HFFc6 (cell line): ENCODE data around the gene MLLT3. TPM values are rescaled to one million over a fixed set of nuclear protein-coding genes. Genes with fewer than 3 reads are reported as not detected.

ENCODE experiments used
- DNase-seq: peaks from one replicate; pipeline ENCODE4 v3.0.0-alpha.2; 2018
- H3K27ac Mint-ChIP-seq: 2 replicates; pipeline ENCODE4 v1.8.0; 2020; ENCODE audit warnings: mild to moderate bottlenecking, mixed read lengths
- H3K27me3 Mint-ChIP-seq: 2 replicates; pipeline ENCODE4 v1.8.0; 2021; ENCODE audit warnings: mild to moderate bottlenecking, moderate library complexity, mixed read lengths; ENCODE audit not compliant: insufficient read depth
- H3K36me3 Mint-ChIP-seq: 2 replicates; pipeline ENCODE4 v1.8.0; 2021; ENCODE audit warnings: low read depth, mixed read lengths
- H3K4me1 Mint-ChIP-seq: 2 replicates; pipeline ENCODE4 v1.8.0; 2020; ENCODE audit warnings: low read depth, mixed read lengths
- H3K4me3 Mint-ChIP-seq: 2 replicates; pipeline ENCODE4 v1.8.0; 2020; ENCODE audit warnings: mild to moderate bottlenecking, moderate library complexity, mixed read lengths
- H3K9me3 Mint-ChIP-seq: 2 replicates; pipeline ENCODE4 v1.8.0; 2020; ENCODE audit warnings: mild to moderate bottlenecking, mixed read lengths
- total RNA-seq, 6 experiments: library from RNA; stranded (reverse); fragmentation: NEBNext Ultra II Directional; extraction: Animal tissue kit (Norgen Biotek cat#: 25700); gene quantifications; 2 replicates in 1 of 6; 3 replicates in 5 of 6; pipeline ENCODE4 v1.2.3, GENCODE V29; 2021
- TF ChIP-seq, protein P1 (sequence below): fragments of 200-600 bp; sonication (generic); IDR thresholded peaks from 2 replicates; pipeline ENCODE4 v1.5.0; 2021; ENCODE audit warnings: antibody characterized with exemption, mild to moderate bottlenecking

MLLT3 gene
- total RNA-seq, 6 experiments from 2014 or later: 23.1 to 27.5 (median 24.7) TPM

DNA sequence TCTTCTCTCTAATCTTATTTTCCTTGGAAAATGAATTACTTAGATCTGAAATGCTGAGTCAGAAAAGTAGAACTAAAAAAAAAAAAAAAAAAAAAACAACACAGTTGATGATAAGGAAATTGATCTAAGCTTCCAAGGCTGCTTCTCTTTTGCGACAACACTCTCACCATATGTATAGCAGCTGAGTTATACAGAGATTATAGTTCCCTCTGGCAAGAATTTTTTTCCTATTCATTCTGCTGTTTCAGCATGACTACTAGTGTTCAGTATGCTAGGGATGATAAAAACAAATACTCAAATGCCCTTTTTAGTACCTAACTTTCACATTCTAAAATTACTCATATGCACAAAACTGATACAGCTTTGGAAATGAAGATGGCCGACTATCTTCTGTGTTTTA lies 267.3 kb downstream of the MLLT3 start:
- TF ChIP-seq, protein P1, sequence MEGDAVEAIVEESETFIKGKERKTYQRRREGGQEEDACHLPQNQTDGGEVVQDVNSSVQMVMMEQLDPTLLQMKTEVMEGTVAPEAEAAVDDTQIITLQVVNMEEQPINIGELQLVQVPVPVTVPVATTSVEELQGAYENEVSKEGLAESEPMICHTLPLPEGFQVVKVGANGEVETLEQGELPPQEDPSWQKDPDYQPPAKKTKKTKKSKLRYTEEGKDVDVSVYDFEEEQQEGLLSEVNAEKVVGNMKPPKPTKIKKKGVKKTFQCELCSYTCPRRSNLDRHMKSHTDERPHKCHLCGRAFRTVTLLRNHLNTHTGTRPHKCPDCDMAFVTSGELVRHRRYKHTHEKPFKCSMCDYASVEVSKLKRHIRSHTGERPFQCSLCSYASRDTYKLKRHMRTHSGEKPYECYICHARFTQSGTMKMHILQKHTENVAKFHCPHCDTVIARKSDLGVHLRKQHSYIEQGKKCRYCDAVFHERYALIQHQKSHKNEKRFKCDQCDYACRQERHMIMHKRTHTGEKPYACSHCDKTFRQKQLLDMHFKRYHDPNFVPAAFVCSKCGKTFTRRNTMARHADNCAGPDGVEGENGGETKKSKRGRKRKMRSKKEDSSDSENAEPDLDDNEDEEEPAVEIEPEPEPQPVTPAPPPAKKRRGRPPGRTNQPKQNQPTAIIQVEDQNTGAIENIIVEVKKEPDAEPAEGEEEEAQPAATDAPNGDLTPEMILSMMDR: no peak
- peaks cover 77% of the 10 kb centered on the region for H3K4me1 Mint-ChIP-seq
- H3K36me3 Mint-ChIP-seq: peaks cover 15% of the 10 kb centered on the region; the same call in 1 of the 2 replicates
- H3K9me3 Mint-ChIP-seq: no peaks in the 10 kb centered on the region
- peak overlapping the region; percentile 66 for H3K4me3 Mint-ChIP-seq
- peak overlapping the region; percentile 90 for H3K27ac Mint-ChIP-seq
- peak; percentile 88 for DNase-seq
- H3K27me3 Mint-ChIP-seq: no peaks in the 10 kb centered on the region; the same call in 1 of the 2 replicates

DNA sequence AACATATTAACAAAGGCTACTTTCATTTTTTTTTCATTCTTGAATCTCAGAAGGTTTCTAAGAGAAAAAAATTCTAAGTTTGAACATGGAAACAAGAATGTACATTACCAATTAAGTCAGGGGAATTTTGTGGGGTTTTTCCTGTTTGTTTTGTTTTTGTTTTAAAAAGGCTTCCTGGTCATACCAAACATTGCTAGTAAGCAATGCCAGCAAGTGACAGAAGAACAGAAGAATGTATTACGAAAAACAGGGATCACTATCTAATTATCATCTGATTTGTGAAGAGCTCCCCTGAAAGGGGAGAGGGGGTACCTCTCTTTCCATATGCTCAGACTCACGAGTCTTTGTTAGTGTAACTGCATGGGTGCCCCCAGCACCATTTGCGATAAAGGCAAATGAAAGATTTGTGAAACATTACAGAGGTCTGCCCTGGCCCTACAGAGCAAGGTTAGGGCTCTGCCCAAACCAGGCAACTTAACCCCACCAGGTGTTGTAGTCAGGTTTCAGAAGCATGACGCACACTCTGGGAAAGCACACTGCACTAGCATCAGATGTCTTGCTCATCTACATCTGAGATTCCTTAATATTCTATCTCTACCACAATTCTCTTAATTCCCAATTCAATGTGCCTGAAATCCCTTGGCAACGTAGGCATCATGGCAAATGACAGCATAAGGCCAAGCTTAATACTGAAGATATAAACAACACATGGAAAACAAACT lies 268.2 kb downstream of the MLLT3 start:
- peak; percentile 55 for DNase-seq
- H3K27ac Mint-ChIP-seq: peak overlapping the region; percentile 90

DNA sequence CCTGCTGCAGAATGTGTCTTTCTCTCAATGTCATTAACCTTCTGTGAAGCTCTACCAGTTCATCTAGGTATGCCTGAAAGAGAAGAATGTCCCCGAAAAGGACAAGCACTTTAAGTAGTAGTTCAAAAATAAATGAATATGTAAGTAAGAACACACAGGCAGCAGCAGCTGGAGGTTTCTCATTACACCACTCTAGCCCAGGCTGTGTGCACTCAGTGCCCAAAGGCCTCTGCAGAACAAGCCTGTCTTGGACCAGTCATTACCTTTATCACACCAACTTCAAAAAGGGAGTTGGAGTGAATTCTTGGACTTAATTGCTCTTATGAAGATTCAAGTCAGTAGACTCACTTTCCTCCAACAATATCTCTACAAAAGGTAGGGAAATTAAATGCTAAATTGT lies 268.8 kb downstream of the MLLT3 start:
- H3K4me3 Mint-ChIP-seq: peak overlapping the region; percentile 66
- H3K27ac Mint-ChIP-seq: peak overlapping the region; percentile 90
- H3K4me1 Mint-ChIP-seq: peaks cover 75% of the 10 kb centered on the region
- TF ChIP-seq, protein P1: no peak
- H3K9me3 Mint-ChIP-seq: no peaks in the 10 kb centered on the region
- peaks cover 15% of the 10 kb centered on the region; the same call in 1 of the 2 replicates for H3K36me3 Mint-ChIP-seq
- no peaks in the 10 kb centered on the region; the same call in 1 of the 2 replicates for H3K27me3 Mint-ChIP-seq
- DNase-seq: no peak

More for the DNA sequence above, 268.2 kb downstream of the MLLT3 start:
- TF ChIP-seq, protein P1: no peak
- Mint-ChIP-seq H3K27me3 (no peaks in the 10 kb centered on the region; the same call in 1 of the 2 replicates), H3K4me3 (peak overlapping the region; percentile 66), H3K9me3 (no peaks in the 10 kb centered on the region), H3K36me3 (peaks cover 15% of the 10 kb centered on the region; the same call in 1 of the 2 replicates), H3K4me1 (peaks cover 77% of the 10 kb centered on the region)

DNA sequence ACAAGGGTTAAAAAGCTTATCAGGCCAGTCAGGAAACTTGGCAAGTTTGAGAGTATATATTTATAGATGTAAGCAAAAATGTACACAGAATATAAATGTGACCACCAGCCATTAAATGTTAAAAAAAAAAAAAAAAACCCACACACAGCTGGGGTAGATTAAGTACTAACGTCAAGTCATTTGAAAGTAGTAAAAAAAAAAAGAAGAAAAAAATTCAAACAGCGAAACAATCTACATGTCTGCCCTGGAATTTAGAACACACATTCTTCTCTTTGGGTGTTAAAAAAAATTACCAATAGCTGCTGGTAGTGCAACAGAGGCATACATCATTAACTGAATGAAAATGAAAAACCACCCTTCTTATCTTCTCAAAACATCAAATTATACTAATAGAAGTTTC lies 269.7 kb downstream of the MLLT3 start:
- no peak for DNase-seq
- peaks cover 66% of the 10 kb centered on the region for H3K4me1 Mint-ChIP-seq

DNA sequence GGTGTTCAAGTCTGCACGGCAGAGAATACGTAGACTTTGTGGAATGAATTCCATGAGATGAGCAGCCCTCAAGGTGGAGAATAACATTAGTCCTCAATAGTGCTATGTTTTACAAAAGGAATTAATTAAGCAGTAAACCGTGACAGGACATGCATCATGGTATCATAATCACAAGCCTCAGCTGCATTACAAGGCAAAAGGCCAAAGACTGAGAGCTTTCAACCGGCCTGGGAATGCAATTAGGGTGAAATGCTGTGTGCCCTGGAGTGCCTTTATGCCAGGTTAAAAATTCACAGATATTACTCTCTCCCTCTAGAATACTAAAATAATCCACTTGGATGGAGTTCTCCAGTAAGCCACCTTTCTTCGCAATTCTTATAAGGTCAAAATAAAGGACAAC lies 270.6 kb downstream of the MLLT3 start:
- TF ChIP-seq, protein P1: no peak
- peaks cover 15% of the 10 kb centered on the region; the same call in 1 of the 2 replicates for H3K36me3 Mint-ChIP-seq
- H3K4me1 Mint-ChIP-seq: peaks cover 57% of the 10 kb centered on the region
- no peaks in the 10 kb centered on the region; the same call in 1 of the 2 replicates for H3K27me3 Mint-ChIP-seq
- no peak for DNase-seq
- no peak overlapping the region for H3K4me3 Mint-ChIP-seq
- H3K9me3 Mint-ChIP-seq: no peaks in the 10 kb centered on the region
- peak overlapping the region; percentile 19; the same call in 1 of the 2 replicates for H3K27ac Mint-ChIP-seq

More for the DNA sequence above, 269.7 kb downstream of the MLLT3 start:
- Mint-ChIP-seq H3K27me3 (no peaks in the 10 kb centered on the region; the same call in 1 of the 2 replicates), H3K9me3 (no peaks in the 10 kb centered on the region), H3K36me3 (peaks cover 15% of the 10 kb centered on the region; the same call in 1 of the 2 replicates), H3K27ac (no peak overlapping the region), H3K4me3 (no peak overlapping the region)
- TF ChIP-seq, protein P1: no peak
